ENCODE results near the gene PTPN5.

The PTPN5 gene

DNA sequence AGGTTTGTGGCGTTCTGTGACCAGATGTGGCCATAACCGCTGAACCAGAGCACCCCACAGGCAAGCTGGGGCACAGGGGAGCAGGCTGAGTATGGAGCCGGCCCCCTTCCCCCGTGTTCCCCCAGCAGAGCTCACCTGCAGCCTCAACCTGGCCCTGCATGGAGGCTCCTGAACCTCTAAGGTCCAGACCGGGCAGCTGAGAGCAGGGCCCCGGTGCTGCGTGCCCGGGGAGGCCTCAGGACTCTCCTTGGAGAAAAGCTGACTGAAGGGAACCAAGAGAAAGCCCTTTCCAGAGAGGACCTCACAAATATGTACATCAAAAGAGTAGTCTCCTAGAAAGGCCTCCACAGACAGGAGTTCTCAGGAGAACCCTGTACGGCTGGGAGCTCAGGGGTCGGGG lies 48.2 kb downstream of the PTPN5 start:
- Histone ChIP-seq H3K4me2 (ENCODE audit: insufficient read depth, low read length) (no peak overlapping the region), H2AFZ (ENCODE audit: low read depth, low read length) (no peak overlapping the region), H3K9me3 (ENCODE audit: insufficient read depth, low read length, severe bottlenecking) (no peaks in the 10 kb centered on the region), H3K9ac (ENCODE audit: low read depth, low read length) (no peak overlapping the region), H3K27me3 (ENCODE audit: insufficient read depth, low read length, poor library complexity) (no peaks in the 10 kb centered on the region), H3K27ac (ENCODE audit: low read length) (no peak overlapping the region), H3K79me2 (ENCODE audit: insufficient read depth, low read length) (no peaks in the 10 kb centered on the region), H3K36me3 (ENCODE audit: insufficient read depth, low read length) (no peaks in the 10 kb centered on the region), H3K4me1 (ENCODE audit: insufficient read depth, low read length) (no peaks in the 10 kb centered on the region), H3K4me3 (ENCODE audit: low read depth in 1 of 2, low read length in 2 of 2) (no peak overlapping the region), H4K20me1 (ENCODE audit: insufficient read depth, low read length) (no peaks in the 10 kb centered on the region)
- TF ChIP-seq EZH2 (IDR thresholded peaks at IDR 0.05; ENCODE audit: borderline replicate concordance, low read depth, low read length, severe bottlenecking), result no peak
- TF ChIP-seq, protein P1, sequence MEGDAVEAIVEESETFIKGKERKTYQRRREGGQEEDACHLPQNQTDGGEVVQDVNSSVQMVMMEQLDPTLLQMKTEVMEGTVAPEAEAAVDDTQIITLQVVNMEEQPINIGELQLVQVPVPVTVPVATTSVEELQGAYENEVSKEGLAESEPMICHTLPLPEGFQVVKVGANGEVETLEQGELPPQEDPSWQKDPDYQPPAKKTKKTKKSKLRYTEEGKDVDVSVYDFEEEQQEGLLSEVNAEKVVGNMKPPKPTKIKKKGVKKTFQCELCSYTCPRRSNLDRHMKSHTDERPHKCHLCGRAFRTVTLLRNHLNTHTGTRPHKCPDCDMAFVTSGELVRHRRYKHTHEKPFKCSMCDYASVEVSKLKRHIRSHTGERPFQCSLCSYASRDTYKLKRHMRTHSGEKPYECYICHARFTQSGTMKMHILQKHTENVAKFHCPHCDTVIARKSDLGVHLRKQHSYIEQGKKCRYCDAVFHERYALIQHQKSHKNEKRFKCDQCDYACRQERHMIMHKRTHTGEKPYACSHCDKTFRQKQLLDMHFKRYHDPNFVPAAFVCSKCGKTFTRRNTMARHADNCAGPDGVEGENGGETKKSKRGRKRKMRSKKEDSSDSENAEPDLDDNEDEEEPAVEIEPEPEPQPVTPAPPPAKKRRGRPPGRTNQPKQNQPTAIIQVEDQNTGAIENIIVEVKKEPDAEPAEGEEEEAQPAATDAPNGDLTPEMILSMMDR (IDR thresholded peaks at IDR 0.05; ENCODE audit: borderline replicate concordance, extremely low read depth, low read length, poor library complexity, severe bottlenecking), result no peak
- ATAC-seq (ENCODE audit: insufficient read depth, low read depth) (no peak), DNase-seq (no peak)

GRCh38 chr11:18741783-18742182 lies 49.8 kb downstream of the PTPN5 start:
- TF ChIP-seq, protein P1 (IDR thresholded peaks at IDR 0.05; ENCODE audit: borderline replicate concordance, extremely low read depth, low read length, poor library complexity, severe bottlenecking), result peak; percentile 27
- no peak for TF ChIP-seq EZH2 (IDR thresholded peaks at IDR 0.05; ENCODE audit: borderline replicate concordance, low read depth, low read length, severe bottlenecking)
- H4K20me1 ChIP-seq (ENCODE audit: insufficient read depth, low read length), result no peaks in the 10 kb centered on the region
- H3K9ac ChIP-seq (ENCODE audit: low read depth, low read length), result no peak overlapping the region
- no peaks in the 10 kb centered on the region for H3K79me2 ChIP-seq (ENCODE audit: insufficient read depth, low read length)
- ATAC-seq (ENCODE audit: insufficient read depth, low read depth), result no peak
- no peaks in the 10 kb centered on the region for H3K36me3 ChIP-seq (ENCODE audit: insufficient read depth, low read length)
- no peak overlapping the region for H3K27ac ChIP-seq (ENCODE audit: low read length)
- no peak for DNase-seq
- no peaks in the 10 kb centered on the region for H3K27me3 ChIP-seq (ENCODE audit: insufficient read depth, low read length, poor library complexity)
- no peak overlapping the region for H3K4me2 ChIP-seq (ENCODE audit: insufficient read depth, low read length)
- H3K4me1 ChIP-seq (ENCODE audit: insufficient read depth, low read length), result no peaks in the 10 kb centered on the region
- no peak overlapping the region for H2AFZ ChIP-seq (ENCODE audit: low read depth, low read length)
- H3K4me3 ChIP-seq (ENCODE audit: low read depth in 1 of 2, low read length in 2 of 2), result no peak overlapping the region
- no peaks in the 10 kb centered on the region for H3K9me3 ChIP-seq (ENCODE audit: insufficient read depth, low read length, severe bottlenecking)

DNA sequence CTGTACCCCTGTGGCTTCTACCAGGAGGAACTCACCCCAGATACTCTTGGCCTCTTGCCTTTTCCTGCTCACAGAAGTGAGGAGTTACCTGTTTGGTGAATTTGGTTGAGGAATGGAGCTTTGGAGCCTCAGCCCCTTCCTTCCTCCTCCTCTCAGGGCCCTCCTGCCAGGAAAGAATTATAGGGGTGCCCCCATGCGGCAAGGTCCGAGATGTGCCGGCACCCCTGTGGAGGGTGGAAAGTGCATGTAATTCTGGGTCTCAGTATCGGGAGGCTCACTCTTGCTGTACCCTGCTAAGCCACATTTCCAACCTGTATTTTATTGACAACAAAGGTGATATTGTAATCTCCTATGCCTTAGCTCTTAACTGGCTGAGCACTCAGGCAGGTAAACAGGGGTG lies 51.9 kb downstream of the PTPN5 start:
- TF ChIP-seq, protein P1 (IDR thresholded peaks at IDR 0.05; ENCODE audit: borderline replicate concordance, extremely low read depth, low read length, poor library complexity, severe bottlenecking), result no peak
- no peak for TF ChIP-seq EZH2 (IDR thresholded peaks at IDR 0.05; ENCODE audit: borderline replicate concordance, low read depth, low read length, severe bottlenecking)
- no peak for DNase-seq
- Histone ChIP-seq H3K4me2 (ENCODE audit: insufficient read depth, low read length) (no peak overlapping the region), H2AFZ (ENCODE audit: low read depth, low read length) (no peak overlapping the region), H3K27me3 (ENCODE audit: insufficient read depth, low read length, poor library complexity) (no peaks in the 10 kb centered on the region), H3K9me3 (ENCODE audit: insufficient read depth, low read length, severe bottlenecking) (no peaks in the 10 kb centered on the region), H4K20me1 (ENCODE audit: insufficient read depth, low read length) (no peaks in the 10 kb centered on the region), H3K4me3 (ENCODE audit: low read depth in 1 of 2, low read length in 2 of 2) (no peak overlapping the region), H3K36me3 (ENCODE audit: insufficient read depth, low read length) (no peaks in the 10 kb centered on the region), H3K79me2 (ENCODE audit: insufficient read depth, low read length) (no peaks in the 10 kb centered on the region), H3K9ac (ENCODE audit: low read depth, low read length) (no peak overlapping the region), H3K4me1 (ENCODE audit: insufficient read depth, low read length) (no peaks in the 10 kb centered on the region), H3K27ac (ENCODE audit: low read length) (no peak overlapping the region)
- no peak for ATAC-seq (ENCODE audit: insufficient read depth, low read depth)

GRCh38 chr11:18737642-18738041 lies 54.0 kb downstream of the PTPN5 start:
- no peaks in the 10 kb centered on the region for H4K20me1 ChIP-seq (ENCODE audit: insufficient read depth, low read length)
- H3K27ac ChIP-seq (ENCODE audit: low read length), result no peak overlapping the region
- ATAC-seq (ENCODE audit: insufficient read depth, low read depth) (no peak), DNase-seq (no peak)
- H3K9me3 ChIP-seq (ENCODE audit: insufficient read depth, low read length, severe bottlenecking), result no peaks in the 10 kb centered on the region
- TF ChIP-seq EZH2 (IDR thresholded peaks at IDR 0.05; ENCODE audit: borderline replicate concordance, low read depth, low read length, severe bottlenecking), result no peak
- TF ChIP-seq, protein P1 (IDR thresholded peaks at IDR 0.05; ENCODE audit: borderline replicate concordance, extremely low read depth, low read length, poor library complexity, severe bottlenecking), result no peak
- no peaks in the 10 kb centered on the region for H3K36me3 ChIP-seq (ENCODE audit: insufficient read depth, low read length)
- H3K27me3 ChIP-seq (ENCODE audit: insufficient read depth, low read length, poor library complexity), result no peaks in the 10 kb centered on the region
- no peaks in the 10 kb centered on the region for H3K79me2 ChIP-seq (ENCODE audit: insufficient read depth, low read length)
- no peak overlapping the region for H3K4me3 ChIP-seq (ENCODE audit: low read depth in 1 of 2, low read length in 2 of 2)
- H3K4me2 ChIP-seq (ENCODE audit: insufficient read depth, low read length), result no peak overlapping the region
- H3K4me1 ChIP-seq (ENCODE audit: insufficient read depth, low read length), result no peaks in the 10 kb centered on the region
- H3K9ac ChIP-seq (ENCODE audit: low read depth, low read length), result no peak overlapping the region
- no peak overlapping the region for H2AFZ ChIP-seq (ENCODE audit: low read depth, low read length)

Data from DND-41 (cell line).